HFF-Myc (cell line): ENCODE data around the gene SH3D21.
A peak's percentile ranks its signal among the peaks of the same experiment; 100 is the strongest.

Source experiments
- DNase-seq: peaks from one replicate; pipeline ENCODE4 v3.0.0-alpha.2; 2011; ENCODE audit warnings: low read depth; ENCODE audit errors: extremely low read depth
- H3K4me3 ChIP-seq: replicated peaks from 2 replicates; pipeline ENCODE4 v1.5.1; 2011; ENCODE audit warnings: low read depth, mild to moderate bottlenecking, control low read depth, low read length
- CTCF ChIP-seq: IDR thresholded peaks from 2 replicates; pipeline ENCODE4 v1.5.1; 2012; ENCODE audit warnings: mild to moderate bottlenecking, low read depth, low read length, control low read depth; ENCODE audit errors: missing control alignments

SH3D21 gene

DNA sequence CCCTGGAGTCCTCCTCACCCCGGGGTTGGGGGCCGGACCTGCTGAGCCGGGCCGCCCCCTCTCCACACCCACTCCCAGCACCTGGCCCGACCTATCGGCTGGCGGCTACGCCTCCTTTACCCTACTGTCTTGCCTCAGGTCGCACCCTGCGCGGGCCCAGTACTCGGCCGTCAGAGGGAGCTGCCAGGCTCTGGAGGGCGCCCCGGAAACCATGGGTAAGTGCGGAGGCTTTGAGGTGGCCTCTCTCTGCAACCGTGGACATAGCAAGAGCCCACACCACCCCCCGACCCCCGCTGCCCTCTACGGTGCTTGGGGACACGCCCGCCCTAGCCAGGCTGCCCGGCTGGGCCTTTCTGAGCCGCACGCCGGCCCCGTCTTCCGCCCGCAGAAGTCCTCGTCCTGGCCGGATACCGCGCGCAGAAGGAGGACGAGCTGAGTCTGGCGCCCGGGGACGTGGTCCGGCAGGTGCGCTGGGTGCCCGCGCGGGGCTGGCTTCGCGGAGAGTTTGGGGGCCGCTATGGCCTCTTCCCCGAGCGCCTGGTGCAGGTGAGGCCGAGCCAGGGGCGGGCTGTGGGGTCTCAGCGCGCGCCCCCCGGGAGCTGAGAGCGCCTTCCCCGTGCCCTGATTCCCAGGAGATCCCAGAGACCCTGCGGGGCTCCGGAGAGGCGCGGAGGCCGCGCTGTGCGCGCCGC lies at the start of gene SH3D21:
Gene SH3D21 (plus strand): TSS at position 159 of the 692 bp plus-strand sequence. CDS start 53 bp downstream, at position 212.
- DNase-seq = no peak
- TF ChIP-seq CTCF = no peak
- H3K4me3 ChIP-seq = peak within 1 kb of the TSS; percentile 47

DNA sequence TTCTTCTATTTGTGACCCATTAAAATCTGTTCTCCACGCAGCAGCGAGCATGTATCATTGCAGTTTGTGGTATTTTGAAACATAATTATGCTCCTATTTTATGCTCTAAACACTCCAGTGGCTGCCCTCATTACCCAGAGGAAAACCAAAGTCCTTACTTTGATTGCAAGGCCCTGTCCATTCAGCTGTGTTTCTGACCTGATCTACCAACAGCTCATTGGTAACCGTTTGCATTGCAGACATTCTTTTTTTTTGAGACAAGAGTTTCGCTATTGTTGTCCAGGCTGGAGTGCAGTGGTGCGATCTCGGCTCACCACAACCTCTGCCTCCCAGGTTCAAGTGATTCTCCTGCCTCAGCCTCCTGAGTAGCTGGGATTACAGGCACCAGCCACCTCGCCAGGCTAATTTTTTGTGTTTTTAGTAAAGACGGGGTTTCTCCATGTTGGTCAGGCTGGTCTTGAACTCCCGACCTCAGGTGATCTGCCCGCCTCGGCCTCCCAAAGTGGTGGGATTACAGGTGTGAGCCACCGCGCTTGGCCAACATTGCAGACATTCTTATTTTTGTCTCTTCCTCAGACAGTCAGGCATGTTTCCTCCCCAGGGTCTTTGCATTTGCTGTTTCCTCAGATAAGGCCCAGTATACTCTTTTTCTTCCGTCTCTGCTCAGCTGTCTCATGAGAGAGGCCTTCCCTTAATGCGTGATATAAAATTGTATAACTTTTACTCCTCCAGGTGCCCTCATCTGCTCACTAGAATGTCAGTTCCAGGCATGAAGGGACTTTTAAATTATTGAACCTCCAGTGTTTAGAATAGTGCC lies 49.4 kb upstream of the SH3D21 start:
- no peak for DNase-seq
- no peak for TF ChIP-seq CTCF
- no peak overlapping the region for H3K4me3 ChIP-seq

- no peak for DNase-seq
- H3K4me3 ChIP-seq = no peak overlapping the region
- TF ChIP-seq CTCF = no peak
Measured at GRCh38 chr1:36257375-36257767, 48.8 kb upstream of the SH3D21 start.

- no peak for DNase-seq
- no peak overlapping the region for H3K4me3 ChIP-seq
- TF ChIP-seq CTCF = no peak
Measured at GRCh38 chr1:36258960-36259344, 47.2 kb upstream of the SH3D21 start.

DNA sequence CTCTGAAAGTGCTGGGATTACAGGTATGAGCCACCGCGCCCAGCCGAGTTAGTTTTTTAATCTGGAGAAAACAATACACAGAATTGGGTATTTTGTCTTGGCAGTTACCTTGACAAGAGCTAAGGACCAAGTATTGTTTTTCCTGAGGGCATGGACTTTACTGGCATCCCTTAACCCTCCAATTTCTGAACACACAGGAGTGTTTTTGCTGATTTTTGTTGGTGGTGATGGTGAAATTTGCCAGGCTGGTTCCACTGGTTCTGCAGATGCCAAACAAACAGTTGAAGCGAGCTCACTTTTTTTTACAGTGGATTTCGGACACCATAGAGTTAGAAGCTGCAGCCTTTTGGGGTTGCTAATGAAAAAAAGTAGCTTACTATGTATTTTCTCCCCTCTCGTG lies 37.2 kb upstream of the SH3D21 start:
- no peak overlapping the region for H3K4me3 ChIP-seq
- no peak for DNase-seq
- no peak for TF ChIP-seq CTCF

DNA sequence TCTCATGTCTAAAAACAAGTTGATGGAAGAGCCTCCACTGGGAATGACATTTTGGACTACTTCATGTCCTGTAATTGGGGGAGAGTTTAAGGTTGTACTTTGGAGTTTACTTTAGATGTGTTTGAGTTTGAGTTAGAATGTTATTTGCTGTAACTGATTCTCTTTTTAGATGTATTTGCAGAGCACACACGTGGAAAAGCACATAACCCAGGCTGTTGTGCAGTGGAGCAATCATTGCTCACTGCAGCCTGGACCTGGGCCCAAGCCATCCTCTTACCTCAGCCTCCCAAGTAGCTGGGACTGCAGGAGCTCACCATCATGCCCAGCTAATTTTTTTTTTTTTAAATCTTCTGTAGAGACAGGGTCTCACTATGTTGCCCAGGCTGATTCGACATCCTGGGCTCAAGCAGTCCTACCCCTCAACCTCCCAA lies 36.7 kb upstream of the SH3D21 start:
- no peak for DNase-seq

More for the DNA sequence above, 36.7 kb upstream of the SH3D21 start:
- no peak overlapping the region for H3K4me3 ChIP-seq
- TF ChIP-seq CTCF = no peak
